Left forelimb (tissue), 1 donor: ENCODE data around the gene SERPINB6.
A peak's percentile ranks its signal among the peaks of the same experiment; 100 is the strongest.
"Not testable (repeated sequence)": the region's sequence is repeated elsewhere in the genome, so short reads cannot be mapped to it uniquely, and the experiment has no call there.

ENCODE experiments used
- DNase-seq: peaks from one replicate; pipeline ENCODE4 v3.0.0-alpha.2; 2018; ENCODE audit warnings: low spot score

Gene SERPINB6

DNA sequence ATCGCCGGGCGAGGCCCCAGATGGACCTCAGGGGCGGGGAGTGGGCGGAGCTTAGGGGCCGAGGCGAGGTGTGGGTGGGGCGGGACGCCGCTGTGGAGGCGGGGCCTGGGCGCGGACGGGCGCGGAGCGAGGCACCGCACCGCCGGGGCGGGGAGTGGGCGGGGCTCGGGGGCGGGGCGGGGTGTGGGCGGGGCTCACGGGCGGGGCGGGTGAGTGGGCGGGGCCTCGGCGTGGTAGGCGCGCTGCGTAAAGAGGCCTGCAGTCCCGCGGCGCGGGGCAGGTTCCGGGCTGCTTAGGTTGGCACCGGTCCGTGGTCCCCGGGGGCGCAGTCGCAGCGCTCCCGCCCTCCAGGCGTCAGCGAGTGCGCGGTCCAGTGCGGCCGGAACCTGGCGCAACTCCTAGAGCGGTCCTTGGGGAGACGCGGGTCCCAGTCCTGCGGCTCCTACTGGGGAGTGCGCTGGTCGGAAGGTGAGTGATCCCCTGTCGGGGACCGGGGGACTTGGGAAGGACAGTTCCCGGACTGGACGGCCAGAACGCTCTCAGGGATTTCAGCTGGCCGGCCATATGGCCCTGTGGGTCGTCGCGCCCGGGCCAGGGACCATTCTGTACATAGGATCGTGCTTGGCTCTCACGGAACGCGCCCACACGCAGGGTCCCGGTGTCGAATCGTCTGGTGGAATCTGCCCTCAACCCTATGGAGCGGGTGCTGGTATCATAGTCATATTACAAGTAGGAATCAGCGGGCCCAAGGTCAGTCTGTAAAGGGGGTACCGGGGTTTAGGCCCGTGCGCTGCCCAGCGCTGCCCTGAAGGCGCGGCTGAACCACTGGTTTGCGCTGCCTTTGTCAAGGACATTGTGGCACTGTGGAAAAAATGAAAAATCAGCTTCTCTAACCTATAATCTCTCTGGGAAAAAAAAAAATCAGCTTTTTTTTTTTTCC is 28.5 kb upstream of the SERPINB6 start, which contains the start of gene NQO2:
TSS of gene NQO2 (plus strand) at position 277 of the 940 bp plus-strand sequence. CDS start 6,659 bp downstream, outside the sequence.
- peak; percentile 94 for DNase-seq

- DNase-seq, result no peak
Measured at GRCh38 chr6:2998998-2999617, 27.7 kb upstream of the SERPINB6 start.

DNA sequence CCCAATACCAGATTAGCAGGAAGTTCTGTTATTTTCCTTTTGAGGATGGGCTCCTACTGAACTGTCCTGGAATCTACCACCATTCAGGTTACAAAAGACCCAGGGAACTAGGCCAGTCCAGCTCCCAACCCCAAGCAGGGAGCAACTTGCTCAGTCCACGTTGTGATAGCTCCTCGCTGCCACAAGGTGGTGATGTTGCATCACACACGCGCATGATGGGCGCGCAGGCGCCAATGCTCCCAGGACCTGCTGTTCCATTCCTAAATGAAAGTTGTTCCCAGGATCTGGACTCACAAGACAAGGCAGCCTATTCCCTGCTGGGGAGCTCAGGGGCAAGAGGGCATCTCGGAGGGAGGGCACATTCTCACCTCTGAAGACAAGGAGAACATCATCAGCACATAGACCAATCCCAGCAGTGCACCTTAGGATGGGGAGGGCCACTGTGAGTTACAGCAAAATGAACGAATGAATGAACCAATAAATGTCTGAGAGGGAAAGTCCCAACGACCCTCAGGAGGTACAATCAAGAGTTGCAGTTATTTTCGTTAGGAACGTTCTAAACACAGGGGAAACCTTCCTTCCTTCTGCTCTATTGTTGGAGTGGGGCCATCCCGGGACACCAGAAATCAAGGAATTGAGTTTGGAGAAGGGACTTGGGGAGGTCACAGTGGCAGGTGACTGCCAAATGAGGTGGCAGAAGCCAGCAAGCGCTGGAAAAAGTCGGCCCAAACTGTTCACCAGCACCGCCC is 27.1 kb upstream of the SERPINB6 start:
- not testable (repeated sequence) for DNase-seq

DNA sequence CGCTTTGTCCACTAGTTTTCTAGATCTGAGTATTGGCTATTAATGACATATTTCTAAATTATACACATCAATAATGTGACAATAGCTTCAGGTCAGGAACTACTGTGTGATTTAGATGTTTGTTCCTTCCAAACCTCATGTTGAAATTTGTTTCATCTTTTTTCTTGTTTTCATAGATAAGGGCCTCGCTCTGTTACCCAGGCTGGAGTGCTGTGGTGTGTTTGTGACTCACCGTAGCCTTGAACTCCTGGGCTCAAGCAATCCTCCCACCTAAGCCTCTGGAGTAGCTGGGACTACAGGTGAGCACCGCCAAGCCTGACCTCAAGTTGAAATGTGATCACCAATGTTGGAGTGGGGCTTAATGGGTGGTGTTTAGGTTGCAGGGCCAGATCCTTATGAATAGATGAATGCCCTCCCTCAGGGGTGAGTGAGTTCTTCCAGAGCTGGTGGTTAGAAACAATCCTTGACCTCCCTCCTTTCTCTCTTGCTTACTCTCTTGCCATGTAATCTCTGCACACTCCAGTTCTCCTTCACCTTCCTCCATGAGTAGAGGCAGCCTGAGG is 22.5 kb upstream of the SERPINB6 start:
- no peak for DNase-seq

DNA sequence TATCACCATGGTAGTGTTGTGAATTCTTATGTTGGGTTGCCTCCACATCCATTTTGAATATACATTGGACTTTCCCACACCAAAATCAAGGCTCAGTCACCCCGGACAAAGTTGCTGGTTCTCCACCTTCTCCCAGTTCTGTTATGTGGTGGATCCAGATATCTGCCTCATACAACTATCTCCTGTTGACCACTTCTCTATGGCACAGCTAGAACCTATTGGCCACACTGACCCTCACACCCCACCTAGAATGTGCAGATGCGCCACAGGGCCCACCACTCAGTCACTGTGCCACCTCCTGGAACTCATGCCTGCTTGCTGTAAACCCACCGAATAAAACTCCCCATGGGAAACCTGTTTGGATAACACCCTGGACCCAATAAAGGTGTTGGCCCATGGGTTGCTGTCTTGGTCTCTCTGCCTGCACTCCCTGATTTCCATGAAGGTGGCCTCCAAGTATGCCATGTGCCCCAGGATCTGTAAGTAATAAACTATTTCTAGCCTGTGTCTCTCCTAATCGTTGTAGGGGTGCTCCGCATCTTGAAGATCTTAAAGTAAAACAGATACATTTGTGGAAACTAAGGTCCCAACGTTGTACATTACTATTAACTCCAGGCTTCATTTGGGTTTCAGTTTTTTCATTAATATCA is 21.1 kb upstream of the SERPINB6 start:
- DNase-seq, result no peak

GRCh38 chr6:2990932-2991506 is 19.7 kb upstream of the SERPINB6 start:
- DNase-seq, result no peak

GRCh38 chr6:2990248-2990931 is 19.0 kb upstream of the SERPINB6 start:
- DNase-seq, result no peak

DNA sequence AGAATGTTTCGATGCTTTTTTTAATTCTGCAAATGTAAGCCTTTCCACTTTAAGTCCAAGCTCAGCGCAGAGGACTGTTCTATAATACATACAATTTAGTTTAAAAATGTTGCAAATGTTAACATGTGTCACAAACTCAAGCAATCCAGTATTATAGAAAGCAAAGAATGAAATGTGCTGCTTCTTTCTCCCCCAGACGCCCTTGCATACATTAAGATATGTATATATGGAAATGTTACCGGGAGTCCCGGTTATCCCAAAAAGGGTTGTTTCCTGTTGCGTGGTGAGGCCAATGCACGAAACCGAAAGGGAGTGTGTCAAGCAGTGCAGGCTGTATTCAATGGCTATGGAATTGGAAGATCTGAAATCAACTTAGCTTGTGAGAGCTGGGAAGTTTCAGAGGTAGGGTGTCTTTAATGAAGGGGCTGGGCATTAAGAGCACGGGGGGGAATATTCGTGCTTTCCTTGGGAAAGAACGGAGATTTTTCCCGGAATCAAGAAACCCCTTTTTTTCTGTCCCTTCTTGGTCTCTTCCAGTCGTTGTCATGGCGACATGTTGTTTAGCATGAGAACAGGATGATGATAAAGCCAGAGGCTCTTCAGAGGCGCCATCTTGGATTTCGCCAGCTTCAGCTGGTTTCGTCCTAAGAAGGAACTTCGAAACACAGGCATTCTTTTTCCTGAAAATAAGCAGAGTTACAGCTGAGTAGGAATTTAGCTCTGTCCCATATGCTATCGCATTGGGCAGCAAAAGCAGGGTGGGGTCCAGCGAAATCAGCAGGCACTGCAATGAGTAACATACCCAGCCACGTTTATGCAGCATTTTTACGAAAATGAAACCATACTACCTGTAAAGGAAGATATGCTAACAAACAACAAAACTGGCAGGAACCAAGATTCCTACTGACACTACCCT is 18.2 kb upstream of the SERPINB6 start:
- peak; percentile 90 for DNase-seq

DNA sequence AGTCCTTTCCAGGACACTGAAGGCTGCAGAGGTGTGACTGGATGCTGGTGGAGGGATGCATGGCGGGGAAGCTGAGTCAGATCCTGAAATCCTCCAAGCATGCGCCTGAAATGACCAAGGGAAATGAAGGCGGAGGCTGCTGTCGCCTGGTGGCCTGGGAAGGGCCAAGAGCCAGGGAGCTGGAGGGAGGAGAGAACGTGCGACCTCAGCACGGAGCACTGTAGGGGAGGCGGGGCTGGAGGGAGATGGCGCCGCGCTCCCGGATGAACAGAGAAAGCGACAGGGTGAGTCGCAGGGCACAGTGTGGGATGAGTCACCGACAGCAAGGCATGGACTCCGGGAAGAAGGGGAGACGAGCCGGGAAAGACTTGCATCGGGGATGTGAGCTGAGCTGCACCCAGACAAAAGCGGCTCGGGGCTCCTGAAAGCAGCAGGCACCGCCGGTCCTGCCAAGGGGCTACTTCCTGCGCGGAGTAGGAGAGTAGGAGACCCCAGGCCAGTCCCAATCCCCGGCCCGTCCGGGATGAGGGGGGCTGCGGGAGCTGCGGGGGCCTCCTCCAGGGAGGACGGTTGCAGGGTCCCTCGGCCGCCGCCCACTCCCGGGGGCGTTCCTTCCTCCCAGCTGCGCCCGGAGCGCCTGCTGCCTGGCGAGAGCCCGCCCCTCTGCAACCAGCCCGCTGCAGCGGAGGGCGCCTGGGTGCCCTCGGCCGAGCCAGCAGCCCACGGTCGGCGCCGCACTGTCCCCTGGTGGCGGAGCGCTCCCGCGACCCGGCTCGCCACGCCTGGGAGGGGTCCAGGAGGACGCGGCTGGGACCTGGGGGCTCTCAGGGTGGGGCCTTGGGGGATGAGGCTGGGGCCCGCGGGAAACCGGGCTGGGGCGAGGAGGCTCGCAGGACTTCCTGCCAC is 17.3 kb upstream of the SERPINB6 start:
- DNase-seq, result peak; percentile 91

DNA sequence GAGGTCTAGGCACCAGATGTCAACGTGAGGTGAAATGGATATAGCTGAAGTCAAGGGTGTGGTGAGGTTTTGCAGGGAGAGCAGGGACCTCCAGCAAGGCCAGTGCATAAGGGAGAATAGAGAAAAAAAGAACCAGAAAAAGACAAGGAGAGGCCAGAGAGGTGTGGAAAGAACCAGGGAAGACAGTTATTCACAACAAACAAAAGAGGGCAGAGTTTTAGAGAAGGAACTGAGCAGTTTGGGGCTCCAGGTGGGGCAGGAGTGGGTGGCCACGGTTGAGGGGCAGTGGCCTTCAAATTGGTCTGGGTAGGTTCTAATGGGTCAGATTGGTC is 16.7 kb upstream of the SERPINB6 start:
- no peak for DNase-seq

DNA sequence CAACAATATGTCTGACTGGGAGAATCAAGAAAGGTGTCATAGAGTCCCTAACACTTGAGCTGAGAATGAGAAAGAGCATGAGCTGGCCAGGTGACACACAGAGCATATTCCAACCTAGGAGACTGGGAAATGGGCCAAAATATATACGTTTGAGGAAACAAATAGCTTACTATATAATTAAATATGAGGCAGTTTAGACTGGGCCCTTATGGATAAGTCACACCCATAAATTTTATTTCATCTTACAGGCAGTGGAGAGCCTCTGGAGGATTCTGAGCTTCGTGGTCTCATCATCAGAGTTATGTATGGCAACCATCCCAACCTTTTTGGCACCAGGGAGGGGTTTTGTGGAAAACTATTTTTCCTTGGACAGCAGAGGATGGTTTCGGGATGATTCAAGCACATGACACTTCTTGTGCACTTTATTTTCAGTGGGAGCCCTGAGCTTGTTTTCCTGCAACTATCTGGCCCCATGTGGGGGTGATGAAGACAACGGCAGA is 15.4 kb upstream of the SERPINB6 start:
- DNase-seq, result no peak

GRCh38 chr6:2984738-2985406 is 13.5 kb upstream of the SERPINB6 start:
- no peak for DNase-seq

GRCh38 chr6:2982426-2983117 is 11.2 kb upstream of the SERPINB6 start:
- DNase-seq, result no peak

- no peak for DNase-seq
Measured at GRCh38 chr6:2980465-2980855, 9.1 kb upstream of the SERPINB6 start.

DNA sequence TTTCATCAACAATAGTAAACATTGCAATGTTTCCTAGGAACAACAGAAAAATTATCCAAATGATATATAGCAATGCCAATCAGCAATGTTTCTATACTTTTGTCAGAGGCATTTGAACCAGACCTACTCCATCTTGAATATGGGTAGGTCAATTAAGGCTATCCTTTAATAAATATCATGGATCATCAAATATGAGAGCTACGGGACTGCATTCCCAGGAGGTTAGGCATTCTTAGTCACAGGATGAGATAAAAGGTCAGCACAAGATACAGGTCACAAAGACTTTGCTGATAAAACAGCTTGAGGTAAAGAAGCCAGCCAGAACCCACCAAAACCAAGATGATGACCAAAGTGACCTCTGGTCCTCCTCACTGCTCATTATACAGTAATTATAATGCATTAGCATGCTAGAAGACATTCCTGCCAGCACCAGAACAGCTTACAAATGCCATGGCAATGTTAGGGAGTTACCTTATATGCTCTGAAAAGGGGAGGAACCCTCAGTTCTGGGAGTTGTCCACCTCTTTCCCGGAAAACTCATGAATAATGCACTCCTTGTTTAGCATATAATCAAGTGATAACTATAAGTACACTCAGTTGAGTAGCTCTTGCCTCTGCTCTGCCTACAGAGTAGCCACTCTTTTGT is 8.6 kb upstream of the SERPINB6 start:
- DNase-seq, result no peak

- no peak for DNase-seq
Measured at GRCh38 chr6:2978923-2979322, 7.6 kb upstream of the SERPINB6 start.
